Activated CD4-positive, alpha-beta T cell treated with anti-CD3 and anti-CD28 coated beads, Interleukin-2, amount 50 U/mL, for 16 hours (primary cell): ENCODE data around the gene WASHC3.
"Not testable (repeated sequence)": the region's sequence is repeated elsewhere in the genome, so short reads cannot be mapped to it uniquely, and the experiment has no call there.

Source experiments
- DNase-seq: peaks from one replicate; pipeline ENCODE4 v3.0.0-alpha.2; 2020

Gene WASHC3

DNA sequence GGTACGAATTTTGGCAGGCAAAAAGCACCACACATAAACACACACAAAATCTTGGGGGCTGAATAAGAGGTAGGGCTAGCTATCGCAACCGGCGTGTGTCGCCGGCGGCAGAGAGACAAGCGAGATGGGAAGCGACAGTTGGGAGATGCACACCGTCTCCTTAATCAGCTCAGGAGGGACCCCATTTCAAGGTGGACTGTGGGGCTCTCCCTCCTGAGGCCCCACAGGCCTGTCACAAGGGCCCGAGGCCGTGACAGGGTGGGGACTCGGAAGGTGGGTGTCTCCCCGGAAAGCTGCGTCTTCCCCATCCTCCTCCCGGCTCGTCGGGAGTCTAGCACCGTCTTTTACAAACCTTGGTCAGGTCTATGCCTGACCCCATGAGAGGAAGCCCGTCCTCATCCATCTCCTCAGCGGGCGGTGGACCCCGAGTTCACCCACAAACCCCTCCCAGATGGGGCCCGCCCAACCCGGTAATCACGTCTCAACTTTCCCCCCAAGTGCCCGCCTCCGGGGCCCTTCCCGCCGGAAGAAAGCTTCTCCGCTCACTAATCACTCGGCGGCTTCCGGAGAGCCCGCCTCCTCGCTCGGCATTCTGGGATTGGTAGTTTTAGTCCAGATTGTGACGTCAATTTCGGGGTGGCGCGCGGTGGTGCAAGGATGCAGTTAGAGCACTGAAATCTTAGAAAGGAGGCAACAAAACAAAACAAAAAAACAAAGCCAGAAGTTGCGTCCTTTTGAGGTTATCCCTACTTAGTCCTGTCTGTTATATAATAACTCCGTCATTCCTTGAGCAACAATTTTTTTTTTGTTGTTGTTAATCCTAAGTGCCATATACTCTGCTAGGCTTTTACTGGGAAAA lies at the start of gene WASHC3:
Gene WASHC3, minus strand, starts transcription at position 432 of the 859 bp plus-strand sequence. Its CDS starts 29 bp downstream, at position 403.
- peak; percentile 97 for DNase-seq

DNA sequence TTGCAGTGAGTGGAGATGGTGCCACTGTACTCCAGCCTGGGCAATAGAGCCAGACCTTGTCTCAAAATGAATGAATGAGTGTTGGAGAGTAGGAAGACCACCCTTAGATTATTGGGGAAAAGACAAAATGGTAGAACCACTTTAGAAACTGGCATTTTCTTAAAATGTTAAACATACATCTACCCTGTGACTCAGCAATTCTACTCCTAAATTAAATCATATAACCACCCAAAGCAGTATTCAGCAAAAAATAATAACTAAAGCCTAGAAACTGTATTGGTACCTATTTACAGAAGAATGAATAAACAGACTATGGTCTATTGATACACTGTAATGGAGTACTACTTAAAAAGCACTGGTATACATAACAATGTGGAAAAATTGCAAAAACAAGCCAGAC lies 49.0 kb upstream of the WASHC3 start:
- no peak for DNase-seq

DNA sequence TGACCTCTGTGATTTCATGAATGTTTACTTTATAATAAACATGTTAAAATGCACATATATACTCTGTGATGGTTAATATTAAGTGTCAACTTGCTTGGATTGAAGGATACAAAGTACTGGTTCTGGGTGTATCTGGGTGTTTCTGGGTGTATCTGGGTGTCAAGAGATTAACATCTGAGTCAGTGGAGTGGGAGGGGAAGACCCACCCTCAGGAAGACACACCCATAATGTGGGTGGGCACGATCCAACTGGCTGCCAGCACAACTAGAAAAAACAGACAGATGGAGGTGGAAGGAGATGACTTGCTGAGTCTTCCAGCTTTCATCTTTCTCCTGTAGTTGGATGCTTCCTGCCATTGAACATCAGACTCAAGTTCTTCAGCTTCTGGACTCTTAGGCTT lies 46.2 kb upstream of the WASHC3 start:
- no peak for DNase-seq

DNA sequence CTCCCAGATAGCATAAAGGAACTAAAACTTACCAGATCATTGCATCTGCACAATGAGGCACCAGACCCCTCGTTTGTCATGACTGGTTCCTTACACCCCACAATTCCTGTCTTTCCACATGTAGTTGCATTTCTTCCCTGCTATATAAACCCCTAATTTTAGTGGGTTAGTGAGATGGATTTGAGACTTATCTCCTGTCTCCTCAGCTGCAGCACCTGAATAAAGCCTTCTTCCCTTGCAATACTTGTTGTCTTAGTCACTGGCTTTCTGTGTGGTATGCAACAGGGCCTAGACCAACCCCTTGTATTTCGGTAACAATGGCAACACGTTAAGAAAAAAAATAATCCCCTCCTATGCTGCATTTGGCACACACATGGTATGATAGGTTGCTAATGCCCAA lies 45.1 kb upstream of the WASHC3 start:
- DNase-seq: no peak

- no peak for DNase-seq
These were observed 35.1 kb upstream of the WASHC3 start for GRCh38 chr12:102096855-102097254.

DNA sequence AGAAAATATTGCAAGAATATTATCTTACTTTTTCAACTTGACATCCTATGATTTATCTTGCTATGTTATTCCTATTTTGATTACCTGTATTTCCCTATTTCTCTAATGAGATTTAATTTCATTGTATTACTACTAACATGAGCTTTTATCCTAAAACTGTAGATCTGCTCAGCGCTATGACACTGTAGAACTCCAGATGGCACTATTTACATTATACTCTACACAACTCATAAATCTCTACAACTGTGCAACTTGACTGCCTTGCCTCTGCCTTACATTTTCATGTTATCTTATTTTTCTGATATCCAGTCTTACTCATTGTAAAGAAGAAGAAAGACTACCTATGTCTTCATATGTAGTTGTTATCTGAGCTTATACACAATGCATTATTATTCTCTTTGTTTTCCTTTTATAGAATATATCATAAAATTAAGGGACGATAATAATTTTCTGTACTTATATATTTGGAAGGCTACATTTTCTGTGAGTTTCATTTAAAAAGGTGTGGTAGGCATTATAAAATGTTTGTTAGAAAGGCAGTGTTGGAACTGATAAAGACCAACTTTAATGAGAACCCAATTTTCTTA lies 34.0 kb upstream of the WASHC3 start:
- peak; percentile 19 for DNase-seq

DNA sequence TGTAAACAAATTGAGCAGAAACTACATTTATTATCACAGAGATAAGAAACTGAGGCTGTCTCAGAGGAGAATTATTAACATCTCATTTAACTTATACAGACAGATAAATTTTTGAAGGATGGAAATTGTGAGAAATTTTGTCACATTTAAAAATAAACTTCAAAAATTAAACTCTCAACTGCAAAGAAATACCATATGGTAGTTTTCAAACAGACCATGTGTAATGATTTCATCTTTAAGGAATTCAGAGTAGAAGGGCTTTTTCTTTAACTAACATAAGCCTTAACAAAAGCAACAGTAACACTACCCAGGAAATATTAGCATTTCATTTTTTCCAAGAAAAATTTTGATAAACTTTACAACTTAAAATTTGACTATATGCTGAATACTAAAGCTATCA lies 31.5 kb upstream of the WASHC3 start:
- DNase-seq: no peak

DNA sequence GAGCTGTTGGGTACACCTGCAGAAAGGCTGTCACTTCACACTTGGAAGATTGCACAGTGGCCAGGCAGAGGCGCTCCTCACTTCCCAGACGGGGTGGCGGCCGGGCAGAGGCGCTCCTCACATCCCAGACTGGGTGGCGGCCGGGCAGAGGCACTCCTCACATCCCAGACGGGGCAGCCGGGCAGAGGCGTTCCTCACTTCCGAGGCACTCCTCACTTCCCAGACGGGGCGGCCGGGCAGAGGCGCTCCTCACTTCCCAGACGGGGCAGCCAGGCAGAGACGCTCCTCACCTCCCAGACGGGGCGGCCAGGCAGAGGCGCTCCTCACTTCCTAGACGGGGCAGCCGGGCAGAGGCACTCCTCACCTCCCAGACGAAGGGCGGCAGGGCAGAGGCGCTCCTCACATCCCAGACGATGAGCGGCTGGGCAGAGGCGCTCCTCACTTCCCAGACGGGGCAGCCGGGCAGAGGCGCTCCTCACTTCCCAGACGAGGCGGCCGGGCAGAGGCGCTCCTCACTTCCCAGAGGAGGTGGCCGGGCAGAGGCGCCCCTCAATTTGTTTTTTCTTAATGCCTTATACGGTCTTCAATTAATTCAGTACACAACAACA lies 27.5 kb upstream of the WASHC3 start:
- not testable (repeated sequence) for DNase-seq

DNA sequence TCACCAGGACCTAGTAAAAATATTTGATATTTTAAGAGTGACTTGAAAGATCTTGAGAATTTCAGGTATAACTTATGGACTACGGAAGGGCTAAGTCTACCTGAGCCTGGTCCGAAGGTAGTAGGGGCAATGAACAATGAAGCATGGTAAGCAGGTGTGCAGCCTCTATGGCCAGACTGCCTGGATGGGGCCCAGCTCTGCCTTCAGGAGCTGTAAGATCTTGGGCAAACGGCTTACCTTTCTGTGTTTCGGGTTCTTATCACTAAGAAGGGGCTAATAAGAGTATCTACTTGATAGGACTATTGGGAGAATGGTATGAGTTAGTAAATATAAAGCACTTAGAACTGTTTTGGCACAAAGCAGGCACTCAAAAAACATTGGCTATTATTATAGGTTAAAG lies 19.1 kb upstream of the WASHC3 start:
- no peak for DNase-seq

DNA sequence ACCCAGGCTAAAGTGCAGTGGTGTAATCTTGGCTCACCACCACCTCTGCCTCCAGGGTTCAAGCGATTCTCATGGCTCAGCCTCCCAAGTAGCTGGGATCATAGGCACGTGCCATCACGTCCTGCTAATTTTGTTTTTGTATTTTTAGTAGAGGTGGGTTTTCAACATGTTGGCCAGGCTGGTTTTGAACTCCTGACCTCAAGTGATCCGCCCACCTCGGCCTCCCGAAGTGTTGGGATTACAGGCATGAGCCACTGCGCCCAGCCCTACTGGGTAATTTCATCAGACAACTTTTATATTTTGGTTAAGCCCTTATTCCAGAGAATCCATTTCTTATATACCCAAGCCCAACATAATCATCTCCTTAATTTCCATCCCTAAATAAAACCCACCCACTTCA lies 10.3 kb upstream of the WASHC3 start:
- not testable (repeated sequence) for DNase-seq

DNA sequence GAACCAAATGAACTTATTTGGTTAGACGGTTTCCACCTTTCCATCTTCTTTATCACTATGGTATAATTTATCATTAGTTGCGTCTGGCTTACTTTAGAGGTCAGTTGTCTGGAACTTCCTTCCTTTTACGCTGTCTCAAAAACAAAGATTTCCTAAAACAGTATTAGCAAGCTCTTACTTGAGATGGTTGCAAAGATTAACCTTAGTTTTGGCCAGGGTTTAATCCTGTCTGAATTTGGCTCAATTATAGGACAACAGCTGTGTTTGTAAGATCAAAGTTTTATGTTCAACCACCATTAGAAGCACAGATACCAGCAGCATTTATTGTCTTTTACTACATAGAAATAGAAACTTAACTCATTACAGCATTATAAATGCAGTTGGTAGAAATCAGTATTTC lies 7.9 kb upstream of the WASHC3 start:
- DNase-seq: no peak

DNA sequence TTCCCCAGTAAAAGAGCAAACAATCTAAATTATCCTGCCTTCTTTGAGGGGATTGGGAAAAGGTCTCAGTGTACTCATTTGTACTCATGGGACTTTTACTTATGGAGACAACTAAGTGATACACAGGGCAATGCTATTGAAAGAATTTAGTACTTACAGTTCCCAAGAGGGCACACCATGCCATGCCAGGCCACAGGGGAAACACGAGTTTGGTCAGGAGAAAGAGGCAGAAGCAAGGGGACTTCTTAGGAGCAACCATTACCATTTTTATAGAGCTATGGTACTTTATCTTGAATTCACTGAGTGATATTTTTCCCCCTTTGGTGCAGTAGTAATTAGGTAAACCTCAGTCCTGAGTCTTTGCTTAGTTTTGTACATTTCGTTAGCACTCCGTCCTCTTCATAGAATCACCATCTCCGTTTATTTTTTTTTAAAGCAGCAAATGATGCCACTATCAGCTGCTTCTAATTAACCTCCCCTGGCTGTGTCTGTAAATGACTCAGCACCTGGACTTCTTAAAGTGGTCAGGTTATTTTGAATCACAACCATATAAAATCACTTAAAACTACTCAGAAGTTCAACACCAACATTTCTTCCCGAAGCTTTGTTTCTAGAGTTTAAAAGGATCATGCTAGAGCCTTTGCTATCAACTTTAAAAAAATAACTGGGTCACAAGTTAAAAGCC lies 5.9 kb upstream of the WASHC3 start:
- DNase-seq: no peak

- DNase-seq: no peak
These were observed 2.7 kb upstream of the WASHC3 start for GRCh38 chr12:102064476-102064875.

DNA sequence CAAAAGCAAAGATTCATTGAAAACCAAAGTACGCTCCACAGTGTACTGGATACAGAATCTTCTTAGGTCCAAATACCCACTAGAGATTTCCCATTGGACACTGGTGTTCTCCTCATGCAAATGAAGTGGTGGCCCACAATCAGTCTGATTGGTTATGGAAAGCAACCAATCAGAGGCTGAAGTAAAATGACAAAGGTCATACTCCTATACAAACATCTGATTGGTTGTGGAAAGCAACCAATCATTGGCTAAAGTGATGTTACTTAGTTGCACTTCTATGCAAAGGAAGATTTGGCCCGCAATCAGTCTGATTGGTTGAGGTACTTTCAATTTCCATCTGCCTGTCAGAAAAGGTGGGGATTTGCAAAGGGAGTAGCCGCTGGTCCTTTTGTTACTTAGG lies 1.3 kb upstream of the WASHC3 start:
- DNase-seq: no peak

GRCh38 chr12:102062419-102062806 lies 622 bp upstream of the WASHC3 start:
- no peak for DNase-seq

DNA sequence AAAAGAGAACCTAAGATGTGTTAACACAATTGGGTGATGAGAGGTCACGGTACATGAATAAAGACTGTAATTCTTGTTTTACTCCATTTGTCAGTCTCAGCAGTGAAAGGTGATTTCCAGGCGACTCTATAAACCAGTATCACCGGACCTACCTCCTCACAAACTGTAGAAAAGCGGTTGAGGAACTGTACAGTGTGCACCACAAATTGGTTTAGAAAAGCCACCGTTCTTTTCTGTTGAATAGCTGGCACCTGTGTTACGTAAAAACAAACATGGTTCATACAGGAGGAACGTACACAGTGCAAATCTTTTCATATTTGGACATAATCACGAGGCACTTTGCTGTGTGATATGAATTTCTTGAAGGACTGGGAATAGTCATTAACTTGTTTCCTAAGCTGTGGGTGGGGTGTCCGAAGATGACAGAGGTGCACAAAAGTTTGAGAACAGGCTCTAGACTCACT lies 663 bp downstream of the WASHC3 start:
- DNase-seq: peak; percentile 63

- DNase-seq: peak; percentile 70
These were observed 2.4 kb downstream of the WASHC3 start for GRCh38 chr12:102059343-102059742.

- no peak for DNase-seq
These were observed 7.4 kb downstream of the WASHC3 start for GRCh38 chr12:102054345-102054744.

- DNase-seq: no peak
These were observed 8.8 kb downstream of the WASHC3 start for GRCh38 chr12:102053062-102053349.

- DNase-seq: no peak
These were observed 9.4 kb downstream of the WASHC3 start for GRCh38 chr12:102052192-102053061.

DNA sequence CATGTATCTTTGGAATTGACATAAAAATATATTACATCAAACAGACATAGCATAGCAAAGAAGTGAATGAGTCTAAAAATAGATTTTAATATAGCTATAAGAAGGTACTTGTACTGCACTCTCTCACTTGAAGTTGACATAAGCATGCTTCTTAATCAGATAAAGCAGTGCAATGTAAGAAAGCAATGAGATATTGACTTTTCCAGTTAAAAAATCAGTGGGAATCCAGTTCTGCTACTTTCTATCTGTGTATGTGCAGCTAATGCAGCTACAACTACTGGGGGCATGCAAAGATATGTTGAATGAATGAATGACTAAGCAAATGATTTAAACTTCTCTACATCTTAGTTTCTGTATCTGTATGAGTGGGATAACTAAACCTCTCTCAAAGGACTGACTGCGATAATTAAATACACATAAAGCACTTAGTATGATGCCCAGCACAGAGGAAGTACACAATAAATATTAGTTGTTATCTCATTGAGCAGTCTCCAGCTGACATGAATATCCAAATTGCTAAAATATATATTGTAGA lies 10.3 kb downstream of the WASHC3 start:
- peak; percentile 15 for DNase-seq
